Urothelium cell line (cell line): ENCODE measurements around the gene PREP.
"Not testable (repeated sequence)": the region's sequence is repeated elsewhere in the genome, so short reads cannot be mapped to it uniquely, and the experiment has no call there.

ENCODE experiments used
- DNase-seq: peaks from one replicate; pipeline ENCODE4 v3.0.0; 2011; ENCODE audit warnings: low spot score, mixed read lengths
- FAIRE-seq: peaks from 2 replicates; lab custom pipeline; 2011; peaks lifted over from hg19 to GRCh38; lab: Jason Lieb, UNC

PREP gene

DNA sequence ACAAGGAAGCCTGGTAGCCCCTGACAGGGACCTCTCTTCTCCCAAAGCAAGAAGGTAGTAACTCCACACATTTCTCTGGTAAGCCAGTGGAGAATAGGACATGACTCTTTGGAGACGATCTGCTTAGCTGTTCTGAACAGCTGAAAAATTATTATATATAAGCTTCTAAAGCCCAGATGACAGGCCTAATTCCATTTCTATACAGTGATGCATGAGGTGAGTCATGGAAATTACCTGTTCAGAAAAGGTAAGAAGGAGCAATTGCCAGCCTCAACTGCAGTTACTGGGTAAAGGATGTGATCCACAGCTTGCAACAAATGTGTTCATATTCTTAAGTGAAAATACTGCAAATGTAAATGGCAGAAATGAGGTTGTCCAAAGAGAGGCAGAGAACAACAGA, 54.0 kb downstream of the PREP start:
- FAIRE-seq: no peak

GRCh38 chr6:105346052-105346451, 56.8 kb downstream of the PREP start:
- no peak for FAIRE-seq
- DNase-seq: no peak

More for the DNA sequence above, 54.0 kb downstream of the PREP start:
- no peak for DNase-seq

- FAIRE-seq: no peak
- DNase-seq: no peak
Measured at GRCh38 chr6:105345506-105345905, 57.4 kb downstream of the PREP start.

DNA sequence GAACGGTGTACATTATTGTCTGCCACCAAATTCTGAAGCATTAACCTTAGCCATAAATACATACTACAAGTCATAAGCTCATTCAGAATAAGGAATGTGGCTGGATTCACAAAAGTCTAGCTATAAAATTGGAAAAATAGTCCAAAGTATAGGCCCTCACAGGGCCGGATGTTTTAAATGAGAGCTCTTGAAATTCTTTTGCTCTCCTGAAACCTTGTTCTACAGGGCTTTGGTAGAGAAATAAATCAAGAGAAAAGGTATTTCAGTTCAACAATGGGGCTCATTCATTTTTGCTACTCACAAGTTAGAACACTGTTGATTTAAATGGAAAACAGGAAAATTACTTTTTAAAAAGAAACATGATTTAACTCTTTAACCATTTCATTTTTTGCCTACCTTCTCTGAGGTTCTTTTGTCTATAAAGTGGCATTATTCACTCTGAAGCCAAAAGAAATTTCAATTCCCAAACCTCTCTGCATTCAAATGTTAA, 58.0 kb downstream of the PREP start:
- FAIRE-seq: no peak

GRCh38 chr6:105338350-105338983, 64.4 kb downstream of the PREP start:
- not testable (repeated sequence) for FAIRE-seq, DNase-seq

More for the DNA sequence above, 58.0 kb downstream of the PREP start:
- DNase-seq: no peak

DNA sequence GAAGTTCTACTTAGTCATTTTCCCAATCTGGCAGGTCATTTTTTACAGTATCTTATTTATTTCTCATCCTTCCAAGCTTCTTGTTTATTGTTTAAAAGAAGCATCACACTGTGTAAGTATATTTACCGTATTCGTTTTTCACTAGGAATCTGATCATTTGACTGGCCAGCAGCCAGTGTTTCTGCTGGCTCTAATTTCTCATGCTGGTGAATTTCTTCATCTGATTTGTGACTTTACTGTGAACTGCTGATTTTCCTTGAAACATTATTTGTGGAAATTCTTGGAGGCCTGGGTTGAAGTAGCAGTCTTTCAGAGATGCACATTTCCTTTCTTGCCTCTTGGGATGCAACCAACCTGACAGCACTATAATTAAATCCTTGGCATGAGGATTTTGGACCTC, 65.9 kb downstream of the PREP start:
- FAIRE-seq (no peak), DNase-seq (no peak)

DNA sequence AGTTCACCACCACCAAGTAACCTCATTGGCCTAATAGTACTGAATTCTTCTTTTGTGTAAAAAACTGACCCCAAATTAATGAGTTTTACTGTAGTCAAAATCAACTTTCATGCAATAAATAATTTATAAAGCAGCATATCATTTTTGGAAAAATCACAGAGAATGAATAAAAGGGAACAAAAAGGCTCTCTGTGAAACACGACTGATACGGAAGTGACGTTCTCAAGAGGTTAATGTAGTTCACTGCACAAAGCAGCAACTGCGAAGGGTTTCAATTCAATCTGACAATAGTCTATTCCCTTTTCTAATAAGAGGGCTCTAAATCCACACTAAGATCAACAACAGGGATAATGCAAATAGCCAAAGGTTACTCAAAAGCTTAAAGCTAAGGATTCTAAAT, 70.3 kb downstream of the PREP start:
- FAIRE-seq: no peak
- no peak for DNase-seq

DNA sequence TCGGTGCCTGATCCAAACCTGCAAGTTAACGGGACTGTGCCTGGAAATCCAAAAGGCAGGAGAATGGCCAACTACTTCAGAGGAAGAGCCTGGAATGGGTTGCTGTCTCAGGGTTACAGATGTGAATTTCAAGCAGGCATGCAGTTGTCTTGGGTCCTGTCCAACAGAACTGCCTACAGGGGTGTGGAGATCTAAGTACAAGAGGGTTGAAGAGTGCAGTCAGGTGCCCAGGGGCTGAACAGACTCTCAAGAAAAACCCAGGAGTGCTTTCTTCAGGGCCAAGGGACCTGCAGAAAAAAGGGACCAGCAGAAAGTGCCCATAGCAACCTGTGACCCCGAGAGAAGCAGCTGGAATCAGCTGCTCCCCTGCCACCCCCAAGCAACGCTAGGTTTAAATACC, 71.0 kb downstream of the PREP start:
- FAIRE-seq (no peak), DNase-seq (no peak)

- no peak for DNase-seq
- no peak for FAIRE-seq
Measured at GRCh38 chr6:105330913-105331312, 72.0 kb downstream of the PREP start.

DNA sequence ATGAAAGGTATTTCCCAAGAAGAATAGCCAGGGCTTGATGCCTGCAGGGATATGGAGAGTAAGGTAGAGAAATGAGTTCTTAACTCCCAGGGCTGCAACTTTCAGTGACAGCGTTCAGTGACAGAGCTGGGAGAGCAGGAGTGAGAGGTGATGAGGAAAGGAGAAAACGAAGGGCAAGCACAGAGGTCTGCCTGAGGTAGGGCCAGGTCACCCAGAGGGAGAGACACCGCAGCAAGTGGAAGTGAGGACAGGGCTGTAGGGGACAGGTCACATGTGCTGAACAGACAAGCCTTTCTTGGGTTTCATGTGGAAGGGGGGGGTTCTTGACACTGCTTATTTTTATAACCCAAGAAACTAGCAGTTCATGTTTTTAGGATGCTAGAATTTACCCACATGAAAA, 72.5 kb downstream of the PREP start:
- DNase-seq (no peak), FAIRE-seq (no peak)

- no peak for FAIRE-seq
- DNase-seq: peak; percentile 49
Measured at GRCh38 chr6:105326833-105327770, 75.8 kb downstream of the PREP start.

DNA sequence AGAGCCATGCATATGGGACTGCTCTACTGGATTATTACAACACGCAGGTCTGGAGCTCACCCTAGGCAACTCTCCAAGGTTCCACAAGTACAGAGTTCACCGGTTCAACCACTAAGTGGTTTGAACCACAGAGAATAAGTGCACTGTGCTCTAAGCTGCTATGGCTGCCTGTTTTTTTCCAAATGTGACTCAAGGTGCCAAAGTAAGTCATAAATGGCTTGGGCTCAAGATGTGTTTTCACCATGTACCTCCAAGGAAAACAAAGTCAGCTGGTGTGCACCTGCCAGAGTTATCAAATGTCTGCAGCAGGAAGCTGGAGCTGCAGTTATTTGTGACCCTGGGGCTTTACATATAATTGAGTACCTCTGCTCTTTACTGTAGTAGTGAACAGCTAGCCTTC, 76.7 kb downstream of the PREP start:
- DNase-seq (peak; percentile 39), FAIRE-seq (no peak)

GRCh38 chr6:105324386-105324950, 78.4 kb downstream of the PREP start:
- DNase-seq (no peak), FAIRE-seq (no peak)

DNA sequence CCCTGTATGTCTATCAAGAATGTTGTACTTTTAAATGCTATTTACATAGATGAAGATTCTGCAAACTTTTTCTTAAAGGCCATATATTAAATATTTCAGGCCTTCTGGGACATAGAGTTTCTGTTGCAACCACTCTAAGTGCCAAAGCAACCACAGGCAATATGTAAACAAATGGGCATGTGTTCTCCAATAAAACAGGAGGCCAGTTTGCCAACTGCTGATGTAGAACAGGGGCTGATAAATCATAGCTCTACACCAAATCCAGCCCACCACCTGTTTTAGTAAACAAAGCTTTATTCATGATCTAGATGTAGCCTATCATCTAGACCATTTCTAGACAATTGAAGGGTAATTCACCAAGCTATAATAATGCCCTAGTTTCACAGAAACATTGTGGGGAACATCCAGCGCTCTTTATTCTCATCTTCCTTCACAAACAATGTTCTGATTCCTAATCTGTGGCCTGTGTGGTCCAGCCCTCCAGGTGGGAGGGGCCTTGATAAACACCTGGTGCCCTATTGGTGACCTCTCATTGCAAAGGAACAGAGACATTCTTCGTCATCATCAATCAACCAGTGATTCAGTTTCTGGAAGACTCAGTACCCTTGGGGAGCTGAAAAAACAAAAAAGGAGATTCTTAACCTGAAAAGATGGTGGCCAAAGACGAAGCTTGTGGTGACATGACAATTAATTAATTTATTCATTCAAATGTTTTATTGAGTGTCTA, 80.2 kb downstream of the PREP start:
- FAIRE-seq (no peak), DNase-seq (no peak)

DNA sequence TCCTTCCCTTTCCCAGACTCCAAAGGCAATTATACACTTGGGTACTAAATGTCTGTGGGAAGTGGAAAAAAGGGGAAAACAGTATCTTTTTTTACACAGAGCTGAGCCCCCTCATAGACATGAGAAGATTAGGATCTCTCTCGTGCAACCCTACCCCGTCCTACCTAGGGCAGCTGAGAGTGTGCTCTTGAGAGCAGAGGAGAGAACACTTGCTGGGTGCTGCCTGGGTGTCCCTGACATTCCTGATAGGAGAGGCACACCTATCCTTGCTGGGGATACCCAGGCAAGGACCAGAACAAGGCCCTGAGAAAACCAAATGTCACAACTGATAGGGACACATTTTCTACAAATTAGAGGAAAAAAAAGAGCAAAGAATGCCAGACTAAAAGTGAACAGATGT, 81.2 kb downstream of the PREP start:
- no peak for DNase-seq
- no peak for FAIRE-seq

GRCh38 chr6:105321207-105321606, 81.7 kb downstream of the PREP start:
- FAIRE-seq: no peak
- DNase-seq: no peak

DNA sequence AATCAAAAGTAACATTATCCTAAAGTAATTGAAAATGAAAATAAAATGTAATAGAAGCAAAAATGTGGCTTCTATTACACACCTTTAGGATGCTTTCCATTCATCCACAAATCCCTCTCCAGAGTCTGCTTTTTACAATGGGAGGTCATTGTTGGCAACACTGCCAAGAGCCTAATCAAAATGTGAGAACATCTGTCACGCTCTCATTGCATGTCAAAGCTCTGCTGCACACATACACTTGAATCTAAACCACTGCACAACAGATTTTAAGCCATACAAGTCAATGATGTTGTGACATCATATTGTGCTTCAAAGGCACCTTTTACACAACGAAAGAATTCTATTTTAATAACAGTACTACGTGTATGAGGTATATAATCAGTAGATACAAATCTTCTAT, 82.1 kb downstream of the PREP start:
- DNase-seq (no peak), FAIRE-seq (no peak)

DNA sequence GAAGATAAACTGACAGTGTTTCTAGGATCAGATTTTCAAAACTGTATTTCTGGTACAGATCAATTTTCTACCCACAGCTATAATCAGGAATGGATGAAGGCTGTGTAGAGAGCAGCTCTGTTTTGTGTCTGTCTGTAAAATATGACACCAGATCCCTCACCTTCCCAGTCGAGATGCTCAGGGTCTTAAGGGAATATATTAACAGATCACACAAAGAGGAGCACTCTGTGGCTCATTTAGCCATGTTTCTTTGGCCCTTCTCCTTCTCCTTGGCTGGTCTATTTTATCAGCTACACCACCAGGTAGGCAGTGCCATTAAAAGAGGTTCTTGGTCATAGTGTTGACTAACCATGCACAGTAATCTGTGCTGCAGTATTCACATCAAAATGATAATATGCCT, 82.6 kb downstream of the PREP start:
- DNase-seq (no peak), FAIRE-seq (no peak)

GRCh38 chr6:105319331-105319730, 83.6 kb downstream of the PREP start:
- FAIRE-seq: no peak

DNA sequence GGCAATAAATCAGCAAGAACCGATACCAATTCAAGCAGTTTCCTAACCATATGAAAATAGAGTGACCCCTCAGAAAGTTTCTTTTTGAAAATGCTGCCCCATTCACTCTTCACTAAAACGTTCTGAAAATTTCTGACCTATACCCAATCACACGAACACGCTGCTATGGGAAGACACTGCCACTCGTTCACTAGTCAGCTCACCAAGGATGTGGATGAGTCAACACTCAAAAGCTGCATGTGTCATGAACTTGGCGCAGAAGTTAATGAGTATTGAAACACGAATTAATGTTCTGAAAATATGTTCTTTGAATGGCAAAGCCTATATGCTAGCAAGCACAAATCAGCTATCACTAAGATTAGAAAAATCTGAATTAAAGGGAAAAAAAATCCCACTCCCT, 84.2 kb downstream of the PREP start:
- FAIRE-seq (no peak), DNase-seq (no peak)

More at GRCh38 chr6:105319331-105319730, 83.6 kb downstream of the PREP start:
- no peak for DNase-seq
